Suprapubic skin (tissue), 3 donors: ENCODE measurements around the gene KRT36.

Experiments used
- POLR2A ChIP-seq, 2 donors: fragments of 450-650 bp; IDR thresholded peaks; one replicate each; pipeline ENCODE4 v1.6.1; 2017; ENCODE audit warnings: antibody characterized with exemption in 2 of 2, mild to moderate bottlenecking in 2 of 2, moderate library complexity in 2 of 2
- TF ChIP-seq, protein P1 (sequence below), 2 donors: fragments of 200-600 bp in 1 of 2; fragments of 450-650 bp in 1 of 2; sonication (generic) in 1 of 2; IDR thresholded peaks; one replicate each; pipeline ENCODE4 v1.5.1; 2016 to 2019; ENCODE audit warnings: antibody characterized with exemption in 2 of 2, mild to moderate bottlenecking in 1 of 2, moderate library complexity in 1 of 2

DNA sequence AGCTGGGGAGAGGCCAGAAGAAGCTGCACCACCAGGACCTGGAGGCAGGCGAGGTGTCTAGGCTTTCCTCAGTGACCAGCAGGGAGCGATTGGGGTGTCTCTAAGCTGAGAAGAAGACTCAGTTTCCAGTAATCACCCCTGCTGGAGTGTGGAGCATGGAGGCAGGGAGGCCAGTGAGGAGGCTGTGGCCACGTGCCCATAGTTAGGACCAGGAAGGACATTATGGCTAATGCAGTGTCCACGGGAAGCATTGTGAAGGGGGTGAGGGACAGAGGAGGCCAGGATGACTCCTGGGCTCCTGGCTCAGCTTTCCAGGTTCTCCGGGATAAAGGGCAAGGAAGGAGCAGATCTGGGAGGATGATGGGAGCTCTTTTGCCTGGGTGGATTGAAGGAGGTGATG, 10.0 kb upstream of the KRT36 start:
- TF ChIP-seq, protein P1, sequence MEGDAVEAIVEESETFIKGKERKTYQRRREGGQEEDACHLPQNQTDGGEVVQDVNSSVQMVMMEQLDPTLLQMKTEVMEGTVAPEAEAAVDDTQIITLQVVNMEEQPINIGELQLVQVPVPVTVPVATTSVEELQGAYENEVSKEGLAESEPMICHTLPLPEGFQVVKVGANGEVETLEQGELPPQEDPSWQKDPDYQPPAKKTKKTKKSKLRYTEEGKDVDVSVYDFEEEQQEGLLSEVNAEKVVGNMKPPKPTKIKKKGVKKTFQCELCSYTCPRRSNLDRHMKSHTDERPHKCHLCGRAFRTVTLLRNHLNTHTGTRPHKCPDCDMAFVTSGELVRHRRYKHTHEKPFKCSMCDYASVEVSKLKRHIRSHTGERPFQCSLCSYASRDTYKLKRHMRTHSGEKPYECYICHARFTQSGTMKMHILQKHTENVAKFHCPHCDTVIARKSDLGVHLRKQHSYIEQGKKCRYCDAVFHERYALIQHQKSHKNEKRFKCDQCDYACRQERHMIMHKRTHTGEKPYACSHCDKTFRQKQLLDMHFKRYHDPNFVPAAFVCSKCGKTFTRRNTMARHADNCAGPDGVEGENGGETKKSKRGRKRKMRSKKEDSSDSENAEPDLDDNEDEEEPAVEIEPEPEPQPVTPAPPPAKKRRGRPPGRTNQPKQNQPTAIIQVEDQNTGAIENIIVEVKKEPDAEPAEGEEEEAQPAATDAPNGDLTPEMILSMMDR (IDR thresholded peaks at IDR 0.05) = no peak
- no peak for TF ChIP-seq POLR2A (IDR thresholded peaks at IDR 0.05)
